Activated gamma-delta T cell treated with anti-CD3 and anti-CD28 coated beads, Interleukin-2, amount 50 U/mL, for 16 hours (primary cell): Measurements from ENCODE around the gene ST6GALNAC4.
A peak's percentile ranks its signal among the peaks of the same experiment; 100 is the strongest.

Experiments
- DNase-seq: peaks from one replicate; pipeline ENCODE4 v3.0.0-alpha.2; 2020; ENCODE audit warnings: low read depth

Gene ST6GALNAC4

DNA sequence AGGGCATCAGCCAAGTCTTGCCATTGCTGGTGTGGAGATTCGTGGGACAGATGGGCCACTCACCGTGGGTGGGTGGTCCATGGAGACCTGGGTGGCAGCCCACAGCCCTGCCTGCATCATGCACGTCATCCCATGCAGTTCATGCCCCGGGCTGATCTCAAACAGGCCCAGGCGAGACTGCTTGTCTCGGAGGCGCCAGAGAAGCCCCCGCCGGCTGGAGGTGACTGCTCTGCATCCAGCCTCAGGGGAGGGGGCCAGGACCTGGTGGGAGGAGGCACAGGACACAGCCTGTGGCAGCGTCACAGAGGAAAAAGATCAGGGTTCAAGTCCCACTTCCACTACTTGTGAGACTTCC, 12.8 kb upstream of the ST6GALNAC4 start:
- no peak for DNase-seq

DNA sequence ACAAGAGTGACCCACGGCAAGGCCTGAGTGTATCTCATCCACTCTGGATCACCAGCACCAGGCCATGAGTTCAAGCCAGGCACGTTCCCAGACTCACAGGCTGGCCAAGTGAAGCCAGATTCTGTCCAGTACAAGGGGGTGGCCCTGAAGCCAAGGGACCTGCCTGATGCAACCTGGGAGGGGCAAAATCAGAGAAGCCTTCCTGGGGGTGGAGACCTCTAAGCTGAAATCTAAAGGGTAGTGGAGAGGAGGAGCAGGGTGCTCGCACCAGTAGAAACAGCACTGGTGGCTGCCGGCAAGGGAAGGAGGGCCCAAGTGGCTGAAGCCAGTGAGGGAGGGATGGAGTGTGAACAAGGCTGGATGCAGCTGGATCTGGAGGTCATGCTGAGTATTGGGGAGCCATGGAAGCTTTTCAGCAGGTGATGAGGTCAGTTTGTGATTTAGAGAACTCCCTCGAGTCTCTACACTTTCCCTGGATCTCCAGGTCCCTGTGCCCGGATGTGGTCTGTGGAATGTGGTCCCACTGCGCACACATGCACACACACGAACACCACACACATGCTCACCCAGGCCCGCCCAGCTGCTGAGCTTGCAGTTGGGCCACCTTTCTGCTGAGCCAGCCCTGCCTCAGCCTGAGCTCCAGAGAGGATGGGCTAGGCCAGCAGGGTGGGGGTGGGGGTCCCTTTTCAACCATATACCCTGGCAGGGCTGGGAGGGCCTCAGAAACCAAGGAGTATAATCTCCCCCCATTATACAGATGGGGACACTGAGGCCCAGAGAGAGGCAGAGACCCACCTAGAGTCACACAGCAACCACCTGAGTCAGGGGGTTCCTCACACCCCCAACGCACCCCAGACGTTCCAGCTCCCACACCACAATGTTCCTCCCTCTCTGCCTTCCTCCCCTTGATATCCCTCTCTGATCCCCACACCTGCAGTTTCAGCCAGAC, 12.1 kb upstream of the ST6GALNAC4 start:
- no peak for DNase-seq

DNA sequence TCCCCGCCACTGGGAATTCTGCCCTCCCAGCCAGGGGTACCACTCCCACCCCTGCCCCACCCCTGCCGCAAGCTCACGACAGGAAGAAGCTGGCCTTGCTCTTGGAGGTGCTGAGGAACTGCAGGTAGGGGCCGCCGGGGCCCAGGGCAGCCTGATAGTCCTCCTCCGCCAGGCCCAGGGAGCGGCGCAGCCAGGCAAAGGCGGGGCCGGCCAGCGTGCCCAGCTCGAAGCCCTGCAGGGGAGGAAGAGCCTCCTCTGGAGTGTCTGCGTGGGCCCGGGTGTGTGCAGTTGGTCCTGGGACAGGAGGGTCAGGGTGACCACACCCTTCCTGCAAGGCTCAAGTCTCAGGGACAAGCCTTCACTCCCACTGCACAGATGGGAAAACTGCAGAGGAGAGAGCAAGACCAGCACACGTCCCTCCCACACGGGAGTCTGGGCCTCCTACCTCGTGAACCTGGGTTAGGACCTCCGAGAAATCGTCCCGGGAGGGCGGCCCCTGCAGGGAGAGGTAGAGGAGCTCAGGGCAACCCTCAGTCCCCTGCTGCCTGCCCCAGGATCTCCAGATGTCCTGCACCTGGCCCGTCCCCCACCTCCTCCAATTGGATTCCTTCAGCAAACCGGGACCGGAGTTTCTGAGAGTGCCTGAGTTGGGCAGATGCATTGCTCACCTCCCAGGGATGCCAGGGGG, 11.3 kb upstream of the ST6GALNAC4 start:
- no peak for DNase-seq

- peak; percentile 51 for DNase-seq
Measured at GRCh38 chr9:127927201-127927987, 10.6 kb upstream of the ST6GALNAC4 start.

GRCh38 chr9:127926906-127927200, 10.0 kb upstream of the ST6GALNAC4 start:
- no peak for DNase-seq

DNA sequence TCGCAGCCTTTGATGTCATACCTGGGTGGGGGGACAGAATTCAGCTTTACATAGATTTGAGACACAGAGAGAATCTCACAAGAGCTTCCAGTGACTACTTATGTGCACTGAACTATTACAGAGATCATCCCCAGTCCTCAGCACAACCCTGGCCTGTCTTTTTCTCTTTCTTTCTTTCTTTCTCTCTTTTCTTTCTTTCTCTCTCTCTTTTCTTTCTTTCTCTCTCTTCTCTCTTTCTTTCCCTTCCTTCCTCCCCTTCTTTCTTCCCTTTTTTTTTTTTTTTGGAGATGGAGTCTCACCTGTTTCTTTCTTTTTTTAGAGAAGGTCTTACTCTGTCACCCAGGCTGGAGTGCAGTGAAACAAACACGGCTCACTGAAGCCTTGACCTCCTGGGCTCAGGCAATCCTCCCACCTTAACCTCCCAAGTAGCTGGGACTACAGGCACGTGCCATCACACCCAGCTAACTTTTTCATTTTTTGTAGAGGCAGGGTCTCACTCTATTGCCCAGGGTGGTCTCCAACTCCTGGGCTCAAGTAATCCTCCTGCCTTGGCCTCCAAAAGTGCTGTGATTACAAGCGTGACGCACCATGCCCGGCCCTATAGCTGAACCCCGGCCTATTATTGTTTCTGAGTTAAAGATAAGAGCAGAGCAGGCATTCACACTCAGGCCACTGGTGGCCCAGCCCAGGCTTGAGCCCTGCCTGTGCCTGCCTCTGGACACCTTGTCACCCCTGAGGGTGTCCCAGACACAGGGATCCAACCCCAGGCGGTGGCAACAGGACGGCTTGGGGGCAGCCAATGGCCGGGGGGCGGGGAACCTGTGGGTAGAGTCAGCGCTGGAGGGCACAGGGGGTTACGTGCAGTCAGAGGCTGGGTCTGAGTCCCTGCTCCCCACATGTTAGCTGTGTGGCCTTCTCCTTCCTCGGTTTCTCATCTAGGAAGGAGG, 9.4 kb upstream of the ST6GALNAC4 start:
- no peak for DNase-seq

DNA sequence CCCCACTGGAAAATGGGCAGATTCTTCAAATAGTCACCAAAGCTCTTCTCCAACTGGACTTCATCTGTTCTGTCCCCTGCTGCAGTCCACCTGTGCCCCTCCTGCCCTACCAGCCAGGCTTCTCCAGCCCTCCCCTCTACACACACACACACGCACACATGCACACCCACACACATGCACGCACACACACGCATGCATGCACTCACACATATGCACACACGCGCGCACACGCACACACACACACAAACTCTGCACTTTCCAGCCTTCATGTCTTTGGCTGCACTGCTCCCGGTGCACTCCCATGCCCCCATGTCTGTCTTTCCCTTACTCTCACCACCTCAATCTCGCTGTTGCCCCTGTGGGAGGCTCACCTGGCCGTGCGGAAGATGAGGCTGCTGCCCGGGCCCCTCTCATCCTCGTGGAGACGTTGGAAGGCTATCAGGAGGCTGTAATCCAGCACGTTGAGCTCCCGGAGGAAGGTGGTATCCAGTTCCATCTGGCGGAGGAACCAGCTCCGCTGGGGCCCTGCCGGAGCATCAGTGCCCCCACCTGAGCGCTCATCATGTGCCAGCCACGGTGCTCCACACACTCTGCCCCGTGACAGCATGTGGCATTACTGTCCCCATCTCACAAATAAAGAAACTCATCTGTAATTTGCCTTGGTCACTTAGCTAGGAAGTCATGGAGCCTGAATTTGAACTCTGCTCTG, 8.0 kb upstream of the ST6GALNAC4 start:
- no peak for DNase-seq

- DNase-seq = no peak
Measured at GRCh38 chr9:127923771-127924170, 6.9 kb upstream of the ST6GALNAC4 start.

DNA sequence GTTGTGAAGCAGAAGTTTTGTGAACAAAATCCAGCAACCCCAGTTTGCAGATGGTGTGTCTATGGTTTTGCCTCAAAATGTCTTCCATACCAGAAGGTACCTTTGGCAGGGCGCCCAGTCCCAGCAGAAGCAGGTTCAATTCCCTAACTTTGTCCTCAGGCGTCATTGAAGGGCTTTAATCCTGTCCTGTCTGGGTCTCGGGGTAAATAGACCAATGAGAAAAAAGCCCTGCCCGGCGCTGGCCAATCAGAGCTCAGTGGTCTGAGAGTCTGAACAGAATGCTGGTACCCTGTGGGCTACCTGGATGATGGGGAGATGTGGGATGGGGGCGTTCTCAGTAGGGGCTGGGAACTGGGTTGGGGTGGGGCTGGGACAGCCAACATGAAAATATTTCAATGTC, 6.2 kb upstream of the ST6GALNAC4 start:
- no peak for DNase-seq

GRCh38 chr9:127921557-127922120, 4.8 kb upstream of the ST6GALNAC4 start:
- DNase-seq = peak; percentile 69

DNA sequence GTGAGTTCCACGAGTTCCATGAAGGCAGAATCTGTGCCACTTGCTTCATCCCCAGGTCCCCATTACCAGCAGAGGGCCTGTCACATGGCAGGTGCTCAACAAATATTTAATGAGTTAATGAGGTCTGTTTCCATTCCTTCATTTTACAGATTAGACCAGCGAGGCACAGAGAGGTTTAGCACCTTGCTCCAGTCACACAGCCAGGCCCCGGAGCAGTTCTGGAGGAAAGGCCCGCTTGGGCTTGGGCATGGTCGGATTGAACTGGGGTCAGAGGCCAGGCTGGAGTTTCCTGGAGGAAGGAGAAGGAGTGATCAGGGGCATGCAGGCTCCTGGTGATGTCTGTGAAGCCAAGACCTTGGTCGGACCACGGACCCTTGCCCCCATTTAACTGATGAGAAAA, 4.0 kb upstream of the ST6GALNAC4 start:
- no peak for DNase-seq

- DNase-seq = no peak
Measured at GRCh38 chr9:127919253-127919815, 2.5 kb upstream of the ST6GALNAC4 start.

DNA sequence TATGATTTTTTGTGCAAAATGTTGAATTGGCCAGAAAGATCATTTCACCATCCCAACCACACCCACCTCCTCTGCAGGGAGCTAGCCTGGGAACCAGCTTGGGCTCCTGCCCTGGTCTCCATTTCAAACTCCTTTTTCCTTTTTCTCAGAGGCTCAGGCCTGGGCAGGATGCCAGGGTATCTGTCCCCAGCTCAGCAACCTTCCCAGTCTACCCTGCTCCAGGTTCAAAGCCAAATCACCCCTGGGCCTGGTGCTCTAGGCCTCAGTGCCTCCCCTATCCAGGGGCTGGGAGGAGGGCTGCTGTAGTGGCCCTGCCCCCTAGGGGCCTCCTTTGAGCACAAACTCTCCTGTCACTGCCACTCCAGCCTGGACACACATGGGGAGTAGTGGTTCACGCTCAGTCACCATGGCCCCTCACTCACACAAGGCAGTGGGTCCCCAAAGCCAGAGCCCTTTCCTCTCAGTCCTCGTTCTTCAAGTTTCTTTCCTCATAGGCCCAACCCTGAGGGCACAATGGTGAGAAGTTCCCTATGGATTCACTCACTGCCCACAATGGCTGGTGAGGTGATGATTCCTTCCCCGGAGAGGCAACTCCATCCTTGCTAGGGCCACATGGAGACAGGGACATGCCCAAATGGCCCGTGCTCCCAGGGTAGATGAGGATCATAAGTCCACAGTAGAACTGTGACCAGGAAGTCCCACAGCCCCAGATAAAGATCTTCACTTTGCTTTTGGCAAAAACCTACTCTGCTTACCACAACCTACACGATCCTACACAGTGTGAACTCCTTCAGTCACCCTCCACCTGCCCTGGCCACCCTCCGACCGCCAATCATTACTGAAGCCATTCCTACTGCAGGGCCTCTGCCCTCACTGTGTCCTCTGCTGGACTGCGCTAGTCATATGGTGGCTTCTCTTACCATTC, 1.6 kb upstream of the ST6GALNAC4 start:
- no peak for DNase-seq

DNA sequence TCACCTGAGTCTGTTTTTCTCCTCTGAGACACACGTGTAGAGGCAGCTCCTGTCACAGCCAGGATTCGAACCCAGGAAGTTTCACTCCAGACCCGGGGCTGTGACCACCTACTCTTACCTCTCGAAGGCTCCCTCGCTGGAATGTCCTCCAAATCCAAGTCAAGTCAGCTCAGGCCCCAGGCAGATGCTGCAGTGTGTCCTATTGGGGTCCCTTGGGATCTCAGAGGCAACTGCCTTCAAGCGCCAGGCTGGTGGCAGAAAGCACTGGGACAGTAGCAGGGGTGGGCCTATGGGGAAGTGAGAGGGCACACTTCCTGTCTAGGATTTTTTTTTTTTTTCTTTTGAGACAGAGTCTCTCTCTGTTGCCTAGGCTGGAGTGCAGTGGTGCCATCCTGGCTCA, 762 bp upstream of the ST6GALNAC4 start:
- no peak for DNase-seq

GRCh38 chr9:127915801-127916719, 781 bp downstream of the ST6GALNAC4 start:
- DNase-seq = no peak

DNA sequence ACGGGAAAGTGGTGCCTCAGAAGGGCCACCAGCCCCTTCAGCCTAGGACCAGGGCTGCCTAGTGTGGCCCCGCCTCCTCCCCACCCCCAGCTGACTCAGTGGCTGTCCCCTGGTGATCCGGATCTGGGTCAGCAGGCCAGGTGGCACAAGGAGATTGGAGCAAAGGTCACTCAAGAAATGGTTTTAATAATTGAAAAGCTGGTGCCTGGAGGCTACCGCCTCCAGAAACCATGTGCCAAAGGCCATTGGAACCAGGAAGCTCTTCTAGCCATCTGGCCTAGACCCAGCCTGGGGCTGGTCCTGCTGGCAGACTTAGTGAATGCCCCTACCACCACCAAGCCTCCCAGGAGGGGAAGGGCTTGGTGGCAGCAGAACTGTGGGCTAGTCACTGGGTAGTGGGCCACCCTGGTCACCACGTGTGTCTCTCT, 1.5 kb downstream of the ST6GALNAC4 start:
- DNase-seq = no peak

DNA sequence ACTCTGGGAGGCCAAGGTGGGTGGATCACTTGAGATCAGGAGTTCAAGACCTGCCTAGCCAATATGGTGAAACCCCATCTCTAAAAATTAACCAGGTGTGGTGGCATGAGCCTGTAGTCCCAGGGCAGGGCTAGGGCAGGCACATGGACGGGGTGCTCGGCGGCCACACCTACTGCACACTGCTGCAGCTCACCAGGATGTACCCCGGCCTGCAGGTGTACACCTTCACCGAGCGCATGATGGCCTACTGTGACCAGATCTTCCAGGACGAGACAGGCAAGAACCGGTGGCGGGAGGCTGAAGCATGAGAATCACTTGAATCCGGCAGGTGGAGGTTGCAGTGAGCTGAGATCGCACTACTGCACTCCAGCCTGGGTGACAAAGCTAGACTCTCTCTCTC, 3.2 kb downstream of the ST6GALNAC4 start:
- no peak for DNase-seq

- no peak for DNase-seq
Measured at GRCh38 chr9:127912882-127913281, 4.0 kb downstream of the ST6GALNAC4 start.
